ENCODE measurements around the gene RHBDL3.
"Not testable (repeated sequence)": the region's sequence is repeated elsewhere in the genome, so short reads cannot be mapped to it uniquely, and the experiment has no call there.

The RHBDL3 gene

GRCh38 chr17:32265192-32265923 is at the start of gene RHBDL3:
TSS of gene RHBDL3 (plus strand) at chr17:32265832. CDS start at chr17:32266190, 358 bp downstream.
- no peak for DNase-seq (ENCODE audit: low spot score)

GRCh38 chr17:32222621-32223020 is 43.0 kb upstream of the RHBDL3 start:
- no peak for DNase-seq (ENCODE audit: low spot score)

- no peak for DNase-seq (ENCODE audit: low spot score)
These were observed 41.9 kb upstream of the RHBDL3 start for GRCh38 chr17:32223703-32224102.

- DNase-seq (ENCODE audit: low spot score): no peak
These were observed 38.7 kb upstream of the RHBDL3 start for GRCh38 chr17:32226886-32227285.

- no peak for DNase-seq (ENCODE audit: low spot score)
These were observed 37.7 kb upstream of the RHBDL3 start for GRCh38 chr17:32227910-32228309.

GRCh38 chr17:32235588-32235987 is 30.0 kb upstream of the RHBDL3 start:
- no peak for DNase-seq (ENCODE audit: low spot score)

GRCh38 chr17:32239456-32239855 is 26.2 kb upstream of the RHBDL3 start:
- DNase-seq (ENCODE audit: low spot score): no peak

- no peak for DNase-seq (ENCODE audit: low spot score)
These were observed 24.9 kb upstream of the RHBDL3 start for GRCh38 chr17:32240750-32241149.

GRCh38 chr17:32241640-32242039 is 24.0 kb upstream of the RHBDL3 start:
- DNase-seq (ENCODE audit: low spot score): no peak

- DNase-seq (ENCODE audit: low spot score): no peak
These were observed 16.2 kb upstream of the RHBDL3 start for GRCh38 chr17:32249475-32249874.

- peak; percentile 36 for DNase-seq (ENCODE audit: low spot score)
These were observed 12.5 kb upstream of the RHBDL3 start for GRCh38 chr17:32253117-32253611.

GRCh38 chr17:32256012-32256700 is 9.5 kb upstream of the RHBDL3 start:
- no peak for DNase-seq (ENCODE audit: low spot score)

- no peak for DNase-seq (ENCODE audit: low spot score)
These were observed 9.0 kb upstream of the RHBDL3 start for GRCh38 chr17:32256701-32257019.

GRCh38 chr17:32258383-32259140 is 7.1 kb upstream of the RHBDL3 start:
- DNase-seq (ENCODE audit: low spot score): no peak

- DNase-seq (ENCODE audit: low spot score): no peak
These were observed 6.0 kb upstream of the RHBDL3 start for GRCh38 chr17:32259586-32259985.

GRCh38 chr17:32261417-32261736 is 4.3 kb upstream of the RHBDL3 start:
- DNase-seq (ENCODE audit: low spot score): no peak

- DNase-seq (ENCODE audit: low spot score): no peak
These were observed 3.6 kb upstream of the RHBDL3 start for GRCh38 chr17:32261936-32262510.

GRCh38 chr17:32263515-32263914 is 2.1 kb upstream of the RHBDL3 start:
- DNase-seq (ENCODE audit: low spot score): not testable (repeated sequence)

GRCh38 chr17:32264140-32264799 is 1.4 kb upstream of the RHBDL3 start:
- no peak for DNase-seq (ENCODE audit: low spot score)

- no peak for DNase-seq (ENCODE audit: low spot score)
These were observed 825 bp upstream of the RHBDL3 start for GRCh38 chr17:32264823-32265191.

- DNase-seq (ENCODE audit: low spot score): no peak
These were observed 388 bp downstream of the RHBDL3 start for GRCh38 chr17:32266051-32266388.
